Breast epithelium (tissue), 4 donors: Measurements from ENCODE around the gene EYA3. TPM values are rescaled to one million over a fixed set of nuclear protein-coding genes. Genes with fewer than 3 reads are reported as not detected.
A peak's percentile ranks its signal among the peaks of the same experiment; 100 is the strongest.

Source experiments
- DNase-seq, 2 donors: peaks; one replicate each; pipeline ENCODE4 v3.0.0-alpha.2; 2019; ENCODE audit warnings: low spot score in 2 of 2
- H3K27ac ChIP-seq, 2 donors: fragments of 200-600 bp; sonication (generic) in 1 of 2; one replicate each; pipeline ENCODE4 v1.5.1; 2016 to 2019; ENCODE audit warnings: mild to moderate bottlenecking in 1 of 2
- H3K27me3 ChIP-seq, 2 donors: fragments of 200-600 bp; sonication (generic) in 1 of 2; one replicate each; pipeline versions ENCODE4 v1.5.1 to v1.6.0; 2017 to 2019; ENCODE audit warnings: control low read depth in 1 of 2, mild to moderate bottlenecking in 1 of 2
- H3K36me3 ChIP-seq: fragments of 200-600 bp; one replicate; pipeline ENCODE4 v1.5.1; 2019
- H3K4me1 ChIP-seq, 2 donors: fragments of 200-600 bp; sonication (generic); one replicate each; pipeline ENCODE4 v1.5.1; 2016 to 2019; ENCODE audit warnings: control low read depth in 1 of 2
- H3K4me3 ChIP-seq, 3 donors: fragments of 200-600 bp; sonication (generic); 1 replicate in 2 of 3; 2 replicates in 1 of 3; pipeline ENCODE4 v1.5.1; 2016 to 2019; ENCODE audit warnings: mild to moderate bottlenecking in 3 of 3, moderate library complexity in 2 of 3
- H3K9me3 ChIP-seq, 2 donors: fragments of 200-600 bp; sonication (generic) in 1 of 2; one replicate each; pipeline ENCODE4 v1.5.1; 2016 to 2019; ENCODE audit warnings: control low read depth in 1 of 2
- POLR2A ChIP-seq: fragments of 450-650 bp; IDR thresholded peaks from one replicate; pipeline ENCODE4 v1.6.1; 2016; ENCODE audit warnings: antibody characterized with exemption, mild to moderate bottlenecking, moderate library complexity
- POLR2AphosphoS5 ChIP-seq, 3 donors: sonication (generic); formaldehyde crosslinking; IDR thresholded peaks; one replicate each; pipeline ENCODE4 v1.6.1; 2017; ENCODE audit warnings: antibody characterized with exemption in 3 of 3
- intact Hi-C: fragments of 100-400 bp; cut with DNase I; formaldehyde crosslinking; loops from one replicate; pipeline ENCODE4 v1.15.1; 2023; ENCODE audit warnings: low total_unique reads
- total RNA-seq, 3 donors: library from RNA; depleted of rRNA; stranded (reverse); fragments of >200 nt; gene quantifications; one replicate each; pipeline ENCODE4 v1.1.0, GENCODE V29; 2016
- TF ChIP-seq, protein P1 (sequence below), 3 donors: fragments of 450-650 bp; IDR thresholded peaks; one replicate each; pipeline ENCODE4 v1.5.1; 2016 to 2017; ENCODE audit warnings: antibody characterized with exemption in 3 of 3, mild to moderate bottlenecking in 3 of 3, moderate library complexity in 3 of 3

The EYA3 gene
- total RNA-seq, 3 donors from 2014 or later = 12.2 to 22.6 (median 18.1) TPM

DNA sequence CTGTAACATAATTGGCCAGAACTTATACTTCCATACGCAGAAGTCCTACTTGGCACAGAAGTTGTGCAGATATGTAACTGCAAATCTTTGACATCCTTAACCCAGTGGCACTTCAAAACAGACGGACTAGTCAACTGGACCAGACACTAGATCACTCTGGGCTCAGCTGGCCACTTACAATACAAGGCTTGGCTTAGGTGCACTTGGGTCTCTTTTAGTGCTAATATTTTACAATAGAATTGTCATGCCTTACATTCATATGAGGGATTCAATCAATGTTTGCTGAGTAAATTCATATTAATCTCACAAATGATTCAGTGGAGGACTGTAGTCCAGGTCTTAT, 108.6 kb downstream of the EYA3 start:
- no peak for DNase-seq
- Histone ChIP-seq H3K27ac (no peak overlapping the region), H3K4me1 (no peaks in the 10 kb centered on the region), H3K36me3 (no peaks in the 10 kb centered on the region), H3K4me3 (no peak overlapping the region), H3K27me3 (no peaks in the 10 kb centered on the region), H3K9me3 (no peaks in the 10 kb centered on the region)
- no peak for TF ChIP-seq POLR2A
- TF ChIP-seq POLR2AphosphoS5 (IDR thresholded peaks at IDR 0.05) = no peak
- TF ChIP-seq, protein P1, sequence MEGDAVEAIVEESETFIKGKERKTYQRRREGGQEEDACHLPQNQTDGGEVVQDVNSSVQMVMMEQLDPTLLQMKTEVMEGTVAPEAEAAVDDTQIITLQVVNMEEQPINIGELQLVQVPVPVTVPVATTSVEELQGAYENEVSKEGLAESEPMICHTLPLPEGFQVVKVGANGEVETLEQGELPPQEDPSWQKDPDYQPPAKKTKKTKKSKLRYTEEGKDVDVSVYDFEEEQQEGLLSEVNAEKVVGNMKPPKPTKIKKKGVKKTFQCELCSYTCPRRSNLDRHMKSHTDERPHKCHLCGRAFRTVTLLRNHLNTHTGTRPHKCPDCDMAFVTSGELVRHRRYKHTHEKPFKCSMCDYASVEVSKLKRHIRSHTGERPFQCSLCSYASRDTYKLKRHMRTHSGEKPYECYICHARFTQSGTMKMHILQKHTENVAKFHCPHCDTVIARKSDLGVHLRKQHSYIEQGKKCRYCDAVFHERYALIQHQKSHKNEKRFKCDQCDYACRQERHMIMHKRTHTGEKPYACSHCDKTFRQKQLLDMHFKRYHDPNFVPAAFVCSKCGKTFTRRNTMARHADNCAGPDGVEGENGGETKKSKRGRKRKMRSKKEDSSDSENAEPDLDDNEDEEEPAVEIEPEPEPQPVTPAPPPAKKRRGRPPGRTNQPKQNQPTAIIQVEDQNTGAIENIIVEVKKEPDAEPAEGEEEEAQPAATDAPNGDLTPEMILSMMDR (IDR thresholded peaks at IDR 0.05) = no peak
- intact Hi-C loops = no loop called here

DNA sequence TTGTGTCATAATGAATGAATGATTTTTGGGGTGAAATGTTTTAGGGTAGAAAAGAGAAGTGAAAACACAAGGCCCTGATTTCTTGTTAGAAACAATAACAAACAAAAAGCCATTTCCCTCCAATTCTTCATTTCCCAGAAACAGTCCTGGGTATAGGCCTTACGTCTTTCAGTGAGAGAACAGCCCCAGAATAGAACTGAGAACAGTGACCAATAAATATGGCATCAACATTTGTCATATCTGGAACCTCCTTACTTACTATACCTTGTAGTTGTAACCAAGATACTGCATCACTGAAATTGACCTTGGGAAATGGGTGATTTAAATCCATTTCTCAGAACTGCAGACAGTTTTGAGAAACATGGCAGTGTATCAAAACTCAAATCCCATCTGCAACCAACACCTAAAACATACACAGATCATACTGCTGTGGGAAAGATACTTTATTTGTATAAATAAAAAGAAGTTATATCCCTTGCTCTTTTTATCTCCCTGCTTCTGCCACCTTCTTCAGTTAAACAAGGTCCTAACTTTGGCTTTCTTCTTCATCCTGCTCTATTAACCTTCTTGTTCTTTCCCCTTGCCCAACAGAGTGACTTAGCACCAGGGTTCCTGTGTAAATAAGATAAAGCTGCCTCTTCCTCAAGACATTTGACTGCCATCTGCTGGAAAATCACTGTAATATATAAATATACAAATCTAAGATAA, 109.1 kb downstream of the EYA3 start:
- H3K9me3 ChIP-seq = no peaks in the 10 kb centered on the region
- H3K4me3 ChIP-seq = no peak overlapping the region
- H3K27ac ChIP-seq = no peak overlapping the region
- no peaks in the 10 kb centered on the region for H3K4me1 ChIP-seq
- TF ChIP-seq POLR2A = no peak
- TF ChIP-seq, protein P1 (IDR thresholded peaks at IDR 0.05) = peak; percentile 13 to 65 (median 46)
- no peak for TF ChIP-seq POLR2AphosphoS5 (IDR thresholded peaks at IDR 0.05)
- intact Hi-C loops = no loop called here
- no peak for DNase-seq
- H3K36me3 ChIP-seq = no peaks in the 10 kb centered on the region
- no peaks in the 10 kb centered on the region for H3K27me3 ChIP-seq

DNA sequence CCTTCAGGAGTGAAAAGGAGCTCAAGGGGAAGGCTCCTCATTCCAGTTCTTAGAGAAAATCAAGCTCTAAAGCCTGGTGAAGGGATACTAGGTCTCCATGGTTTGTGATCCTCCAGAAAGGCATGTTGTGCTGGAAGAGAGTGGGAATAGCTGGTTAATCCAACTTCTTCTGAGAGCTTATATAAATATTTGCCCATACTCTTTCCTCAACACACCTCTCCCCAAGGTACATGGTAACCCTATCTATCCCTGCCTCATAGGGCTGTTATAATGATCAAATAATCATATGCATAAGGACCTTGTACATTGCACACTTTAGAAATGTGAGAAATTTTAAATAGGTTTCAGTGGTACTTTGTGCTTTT, 114.0 kb downstream of the EYA3 start:
- Histone ChIP-seq H3K36me3 (no peaks in the 10 kb centered on the region), H3K27ac (no peak overlapping the region), H3K4me3 (no peak overlapping the region), H3K4me1 (peaks cover 0 to 9% of the 10 kb centered on the region in 2 donors), H3K27me3 (no peaks in the 10 kb centered on the region), H3K9me3 (no peaks in the 10 kb centered on the region)
- no peak for DNase-seq
- intact Hi-C loops = no loop called here
- TF ChIP-seq, protein P1 (IDR thresholded peaks at IDR 0.05) = no peak
- TF ChIP-seq POLR2A = no peak
- TF ChIP-seq POLR2AphosphoS5 (IDR thresholded peaks at IDR 0.05) = no peak

DNA sequence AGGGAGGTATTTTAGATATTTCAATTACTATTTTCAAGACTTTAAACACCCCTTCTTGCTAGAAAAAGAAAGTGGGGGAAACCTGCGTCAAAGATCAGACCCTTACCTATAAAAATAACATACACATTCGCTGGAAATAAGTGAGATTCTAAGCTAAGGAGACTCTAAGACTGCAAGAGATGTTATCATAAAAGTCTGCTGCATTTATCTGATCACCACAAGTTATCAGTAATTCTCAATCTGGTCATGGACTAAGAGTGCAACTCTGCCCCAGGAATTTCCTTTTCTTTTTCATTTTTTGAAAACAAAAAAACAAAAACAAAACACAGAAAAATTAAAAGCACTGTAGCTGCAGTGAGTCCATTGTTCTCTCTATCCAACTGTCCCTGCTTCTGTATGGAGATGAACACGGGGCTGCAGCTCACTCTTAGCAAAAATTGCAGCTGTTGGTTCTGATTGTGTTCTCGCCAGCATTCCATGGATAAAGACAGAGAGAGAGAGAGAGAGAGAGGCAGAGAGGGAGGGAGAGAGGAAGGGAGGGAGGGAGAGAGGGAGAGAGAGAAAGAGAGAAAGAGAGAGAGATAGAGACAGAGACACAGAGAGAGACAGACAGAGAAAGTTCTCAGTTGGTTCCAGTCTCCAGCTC, 114.5 kb downstream of the EYA3 start:
- TF ChIP-seq POLR2A = no peak
- Histone ChIP-seq H3K4me1 (peaks cover 0 to 9% of the 10 kb centered on the region in 2 donors), H3K27ac (peak overlapping the region in 1 of 2 donors; percentile 29), H3K4me3 (no peak overlapping the region), H3K27me3 (no peaks in the 10 kb centered on the region), H3K36me3 (no peaks in the 10 kb centered on the region), H3K9me3 (no peaks in the 10 kb centered on the region)
- no peak for DNase-seq
- intact Hi-C loops = no loop called here

DNA sequence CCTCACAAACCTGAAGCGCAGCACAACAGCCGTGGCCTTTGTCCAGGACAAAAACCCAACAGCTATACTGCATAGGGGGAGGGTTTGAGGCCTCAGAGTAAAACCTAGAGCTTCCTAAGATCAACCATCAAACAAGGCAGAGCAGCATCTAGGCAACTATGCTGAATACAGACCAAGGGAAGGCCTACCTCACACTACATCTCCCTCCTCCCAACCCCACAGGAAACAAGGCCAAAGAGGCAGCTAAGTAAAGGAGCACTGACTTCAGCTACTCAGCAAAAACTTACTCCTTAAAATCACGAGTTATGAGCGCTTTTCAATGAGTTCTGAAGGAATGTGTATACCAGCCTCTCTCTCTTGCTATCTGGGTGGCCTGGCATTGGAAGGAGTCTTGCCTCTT, 116.3 kb downstream of the EYA3 start:
- Histone ChIP-seq H3K27ac (peak overlapping the region; percentile 54 to 64), H3K4me1 (peaks cover 0 to 9% of the 10 kb centered on the region in 2 donors), H3K36me3 (no peaks in the 10 kb centered on the region), H3K4me3 (no peak overlapping the region), H3K27me3 (no peaks in the 10 kb centered on the region), H3K9me3 (no peaks in the 10 kb centered on the region)
- DNase-seq = no peak
- intact Hi-C loops = no loop called here
- no peak for TF ChIP-seq POLR2A
- no peak for TF ChIP-seq POLR2AphosphoS5 (IDR thresholded peaks at IDR 0.05)
- TF ChIP-seq, protein P1 (IDR thresholded peaks at IDR 0.05) = no peak
